Right lobe of liver (tissue), 4 donors: ENCODE results near the gene SSC4D.

ENCODE experiments used
- POLR2A ChIP-seq: fragments of 450-650 bp; IDR thresholded peaks from one replicate; pipeline ENCODE4 v1.6.1; 2017; ENCODE audit warnings: antibody characterized with exemption, mild to moderate bottlenecking
- TF ChIP-seq, protein P1 (sequence below), 4 donors: fragments of 200-600 bp in 3 of 4; fragments of 450-650 bp in 1 of 4; IDR thresholded peaks; one replicate each; pipeline versions ENCODE4 v1.5.1 to v1.8.0; 2016 to 2022; ENCODE audit warnings: antibody characterized with exemption in 4 of 4, mild to moderate bottlenecking in 2 of 4
- donor health status: DM: no; HTN: no; CAD: no.
- donor health status: DM: no; HTN: no; CAD: no.
- donor health status: DM: no; HTN: yes; CAD: no.

DNA sequence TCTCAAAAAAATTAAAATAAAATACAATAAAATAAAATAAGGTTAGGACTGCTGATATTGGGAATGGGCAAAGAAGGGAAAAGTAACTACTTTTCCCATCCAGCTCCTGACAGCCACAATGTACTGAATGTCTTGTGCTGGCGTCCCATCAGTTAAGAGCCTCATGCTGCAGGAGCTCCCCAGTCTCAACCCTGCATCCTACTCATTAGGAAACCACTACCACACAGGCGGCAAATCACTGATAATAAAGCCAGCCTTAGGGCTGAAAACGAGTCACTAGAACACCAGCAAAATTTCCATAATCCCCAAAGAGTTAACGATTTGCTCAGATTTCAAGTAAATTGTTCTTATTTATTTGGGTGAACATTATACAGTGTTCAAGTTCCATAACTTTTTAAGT lies 55.0 kb downstream of the SSC4D start:
- TF ChIP-seq, protein P1, sequence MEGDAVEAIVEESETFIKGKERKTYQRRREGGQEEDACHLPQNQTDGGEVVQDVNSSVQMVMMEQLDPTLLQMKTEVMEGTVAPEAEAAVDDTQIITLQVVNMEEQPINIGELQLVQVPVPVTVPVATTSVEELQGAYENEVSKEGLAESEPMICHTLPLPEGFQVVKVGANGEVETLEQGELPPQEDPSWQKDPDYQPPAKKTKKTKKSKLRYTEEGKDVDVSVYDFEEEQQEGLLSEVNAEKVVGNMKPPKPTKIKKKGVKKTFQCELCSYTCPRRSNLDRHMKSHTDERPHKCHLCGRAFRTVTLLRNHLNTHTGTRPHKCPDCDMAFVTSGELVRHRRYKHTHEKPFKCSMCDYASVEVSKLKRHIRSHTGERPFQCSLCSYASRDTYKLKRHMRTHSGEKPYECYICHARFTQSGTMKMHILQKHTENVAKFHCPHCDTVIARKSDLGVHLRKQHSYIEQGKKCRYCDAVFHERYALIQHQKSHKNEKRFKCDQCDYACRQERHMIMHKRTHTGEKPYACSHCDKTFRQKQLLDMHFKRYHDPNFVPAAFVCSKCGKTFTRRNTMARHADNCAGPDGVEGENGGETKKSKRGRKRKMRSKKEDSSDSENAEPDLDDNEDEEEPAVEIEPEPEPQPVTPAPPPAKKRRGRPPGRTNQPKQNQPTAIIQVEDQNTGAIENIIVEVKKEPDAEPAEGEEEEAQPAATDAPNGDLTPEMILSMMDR (IDR thresholded peaks at IDR 0.05): no peak
- no peak for TF ChIP-seq POLR2A
